ENCODE measurements around the gene SWI5.

Gene SWI5

DNA sequence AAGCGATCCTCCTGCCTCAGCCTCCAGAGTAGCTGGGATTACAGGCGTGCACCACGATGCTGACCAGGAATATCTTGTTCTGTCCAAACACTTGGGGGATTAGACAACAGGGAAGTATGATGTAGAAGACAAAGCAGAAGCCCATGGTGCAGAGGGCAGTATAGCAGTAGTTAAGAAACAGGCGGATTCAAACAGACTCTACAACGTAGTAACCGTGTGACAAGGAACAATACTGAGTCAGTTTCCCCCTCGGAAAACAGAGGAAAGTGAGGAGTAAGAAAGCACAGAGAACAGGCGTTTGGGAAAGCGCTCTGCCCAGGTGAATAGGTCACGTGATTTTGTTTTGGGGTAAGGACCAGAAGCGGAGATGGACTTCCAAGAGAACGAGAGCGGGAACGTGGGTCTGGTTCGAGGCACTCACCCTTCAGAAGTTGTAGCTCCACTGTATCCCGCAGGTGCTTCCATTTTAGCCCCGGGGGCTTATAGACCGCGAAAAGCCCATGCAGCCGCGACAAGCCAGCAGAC, 45.9 kb downstream of the SWI5 start:
- no peak for DNase-seq

DNA sequence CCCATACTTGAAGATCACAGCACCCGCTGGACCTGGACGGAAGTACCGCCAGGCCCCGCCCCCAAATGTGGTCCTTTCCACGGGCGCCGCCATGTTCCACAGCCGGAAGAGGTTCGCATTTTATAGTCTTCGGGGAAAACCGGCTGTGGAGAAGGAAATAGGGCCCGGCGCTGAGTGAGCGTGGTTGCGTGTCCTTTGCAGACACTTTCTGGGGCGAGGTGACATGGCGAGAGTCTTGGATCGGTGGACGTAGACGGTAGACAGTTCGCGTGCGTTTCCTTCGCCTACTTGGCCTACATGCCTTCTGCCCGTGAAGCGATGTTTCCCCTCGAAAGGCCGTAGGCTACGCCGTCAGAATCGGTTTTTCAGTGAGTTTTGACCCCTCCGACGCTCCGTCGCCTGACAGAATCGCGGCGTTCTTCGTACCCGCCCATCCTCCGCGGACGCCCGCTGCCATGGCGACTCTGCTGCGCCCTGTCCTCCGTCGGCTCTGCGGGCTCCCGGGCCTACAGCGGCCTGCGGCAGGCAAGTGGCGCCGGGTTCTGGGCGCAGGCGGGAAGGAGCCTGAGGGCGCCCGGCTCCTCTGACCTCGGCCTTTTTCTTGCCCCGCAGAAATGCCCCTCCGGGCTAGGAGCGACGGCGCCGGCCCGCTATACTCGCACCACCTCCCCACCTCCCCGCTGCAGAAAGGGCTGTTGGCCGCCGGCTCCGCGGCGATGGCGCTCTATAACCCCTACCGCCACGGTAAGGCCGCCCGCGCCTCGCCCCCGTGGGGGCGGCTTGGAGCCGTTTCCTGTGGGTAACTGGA, 46.5 kb downstream of the SWI5 start, which contains the start of the genes COQ4 and TRUB2:
TSS of gene COQ4 (plus strand) at position 436 of the 808 bp plus-strand sequence. CDS start at position 456, 20 bp downstream.
TSS of gene TRUB2 (minus strand) at position 44 of the 808 bp plus-strand sequence. CDS start at position 5, 39 bp downstream.
- peak; percentile 96 for DNase-seq

DNA sequence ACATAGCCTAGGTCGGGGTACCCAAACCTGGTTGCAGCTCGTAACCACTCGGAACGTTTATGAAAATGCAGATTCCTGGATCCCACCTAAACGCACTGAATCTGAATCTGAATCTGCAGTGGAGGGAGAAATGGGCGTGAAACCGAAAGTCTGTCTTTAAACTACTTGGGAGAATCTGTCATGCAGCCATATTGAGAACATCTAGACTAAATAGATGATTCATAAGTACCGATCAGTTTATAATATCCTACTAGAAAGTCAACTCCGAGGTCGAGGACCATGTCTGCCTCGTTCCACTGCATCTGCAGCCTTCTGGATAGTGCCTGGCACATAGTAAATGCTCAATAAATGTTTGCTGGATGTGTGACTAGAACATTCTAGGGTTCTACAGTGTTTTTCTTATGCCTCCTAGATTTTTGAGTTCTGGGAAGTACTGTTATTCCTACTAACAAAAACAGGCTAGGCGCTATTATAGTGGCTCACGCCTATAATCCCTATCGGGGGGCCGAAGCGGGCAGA, 47.2 kb downstream of the SWI5 start:
- DNase-seq = no peak

GRCh38 chr9:128323791-128324190, 47.7 kb downstream of the SWI5 start:
- no peak for DNase-seq

- no peak for DNase-seq
Observed at GRCh38 chr9:128324401-128324800, 48.3 kb downstream of the SWI5 start.

GRCh38 chr9:128325629-128326028, 49.6 kb downstream of the SWI5 start:
- DNase-seq = no peak

GRCh38 chr9:128333451-128333869, 57.4 kb downstream of the SWI5 start:
- no peak for DNase-seq

DNA sequence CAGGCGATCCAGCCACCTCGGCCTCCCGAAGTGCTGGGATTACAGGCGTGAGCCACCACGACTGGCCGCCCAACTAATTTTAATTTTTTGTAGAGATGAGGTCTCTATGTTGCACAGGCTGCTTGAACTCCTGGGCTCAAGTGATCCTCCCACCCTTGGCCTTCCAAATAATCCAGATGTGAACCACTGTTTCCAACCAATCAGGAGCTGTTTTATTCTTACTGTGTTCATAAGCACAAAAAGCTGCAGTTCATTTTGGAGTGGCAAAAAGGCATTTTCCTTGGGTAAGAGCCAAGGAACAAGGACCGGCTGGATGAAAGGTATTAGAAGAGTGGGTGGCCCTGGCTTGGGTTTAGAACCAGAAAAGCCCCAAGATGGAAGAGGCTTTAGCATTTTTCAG, 59.1 kb downstream of the SWI5 start:
- no peak for DNase-seq

GRCh38 chr9:128335914-128336313, 59.8 kb downstream of the SWI5 start:
- DNase-seq = no peak

DNA sequence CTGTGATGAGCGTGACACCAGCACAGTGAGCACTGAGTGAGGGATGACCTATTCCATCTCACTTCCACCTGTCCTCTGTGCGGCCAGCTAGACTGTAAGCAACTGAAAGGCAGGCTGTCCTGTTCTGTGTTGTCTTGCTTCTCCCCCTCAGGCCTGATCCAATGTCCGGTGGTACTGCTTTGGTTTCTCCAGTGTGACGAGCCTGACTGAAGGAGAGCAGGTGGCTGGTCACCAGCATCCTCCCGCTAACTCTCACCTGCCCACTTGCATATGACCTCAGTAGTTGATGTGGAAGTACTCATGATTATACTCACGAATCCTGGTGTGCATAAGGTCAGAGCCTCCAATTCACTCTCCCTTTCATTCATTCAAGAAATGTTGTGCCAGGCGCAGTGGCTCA, 61.9 kb downstream of the SWI5 start:
- DNase-seq = no peak

Data from activated CD8-positive, alpha-beta memory T cell treated with anti-CD3 and anti-CD28 coated beads for 24 hours (primary cell).